Fibroblast of mammary gland (primary cell): Measurements from ENCODE around the gene GRM2.

Experiments
- DNase-seq: peaks from one replicate; pipeline ENCODE4 v3.0.0-alpha.2; 2010; ENCODE audit warnings: low read depth
- H3K4me3 ChIP-seq: 2 replicates; pipeline ENCODE4 v1.5.1; 2011; ENCODE audit warnings: low read depth, mild to moderate bottlenecking, low read length, moderate library complexity; ENCODE audit not compliant: control insufficient read depth
- TF ChIP-seq, protein P1 (sequence below): conservative IDR thresholded peaks from 2 replicates; pipeline ENCODE4 v1.5.1; 2011; ENCODE audit warnings: low read depth, low read length, inconsistent platforms; ENCODE audit not compliant: control insufficient read depth, insufficient read depth

The GRM2 gene

GRCh38 chr3:51718547-51719409 lies 11.9 kb downstream of the GRM2 start:
- TF ChIP-seq, protein P1, sequence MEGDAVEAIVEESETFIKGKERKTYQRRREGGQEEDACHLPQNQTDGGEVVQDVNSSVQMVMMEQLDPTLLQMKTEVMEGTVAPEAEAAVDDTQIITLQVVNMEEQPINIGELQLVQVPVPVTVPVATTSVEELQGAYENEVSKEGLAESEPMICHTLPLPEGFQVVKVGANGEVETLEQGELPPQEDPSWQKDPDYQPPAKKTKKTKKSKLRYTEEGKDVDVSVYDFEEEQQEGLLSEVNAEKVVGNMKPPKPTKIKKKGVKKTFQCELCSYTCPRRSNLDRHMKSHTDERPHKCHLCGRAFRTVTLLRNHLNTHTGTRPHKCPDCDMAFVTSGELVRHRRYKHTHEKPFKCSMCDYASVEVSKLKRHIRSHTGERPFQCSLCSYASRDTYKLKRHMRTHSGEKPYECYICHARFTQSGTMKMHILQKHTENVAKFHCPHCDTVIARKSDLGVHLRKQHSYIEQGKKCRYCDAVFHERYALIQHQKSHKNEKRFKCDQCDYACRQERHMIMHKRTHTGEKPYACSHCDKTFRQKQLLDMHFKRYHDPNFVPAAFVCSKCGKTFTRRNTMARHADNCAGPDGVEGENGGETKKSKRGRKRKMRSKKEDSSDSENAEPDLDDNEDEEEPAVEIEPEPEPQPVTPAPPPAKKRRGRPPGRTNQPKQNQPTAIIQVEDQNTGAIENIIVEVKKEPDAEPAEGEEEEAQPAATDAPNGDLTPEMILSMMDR: peak; percentile 80
- H3K4me3 ChIP-seq: no peak overlapping the region
- peak; percentile 55 for DNase-seq

DNA sequence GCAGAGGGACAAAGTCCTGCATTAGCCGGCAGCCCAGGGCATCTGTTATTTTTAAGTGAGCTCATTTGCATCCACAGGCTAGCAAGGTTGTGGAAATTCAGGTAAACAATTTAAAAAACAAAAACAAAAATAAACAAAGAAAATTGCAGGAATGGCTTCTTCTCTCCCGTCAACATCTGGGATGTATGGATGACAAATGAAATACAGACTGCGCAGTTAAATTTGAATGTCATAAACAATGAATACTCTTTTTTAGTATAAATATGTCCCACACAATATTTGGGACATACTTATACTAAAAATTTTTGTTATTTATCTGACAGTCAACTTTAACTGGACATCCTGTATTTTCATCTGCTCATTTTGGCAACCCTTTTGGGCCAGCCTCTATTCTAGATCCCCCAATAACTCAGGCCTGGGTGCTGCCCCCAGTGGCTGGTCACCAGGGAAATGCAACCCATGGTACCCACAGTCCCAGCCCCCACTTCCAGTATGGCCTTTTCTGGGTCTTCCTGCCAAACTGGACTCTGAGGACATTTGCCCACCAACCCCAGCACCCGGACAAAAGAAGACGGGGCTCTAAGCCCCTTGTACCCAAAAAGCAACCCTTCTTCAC lies 12.7 kb downstream of the GRM2 start:
- no peak overlapping the region for H3K4me3 ChIP-seq
- TF ChIP-seq, protein P1: no peak
- no peak for DNase-seq

- no peak overlapping the region for H3K4me3 ChIP-seq
- TF ChIP-seq, protein P1: no peak
- no peak for DNase-seq
These were observed 13.6 kb downstream of the GRM2 start for GRCh38 chr3:51720292-51721061.

DNA sequence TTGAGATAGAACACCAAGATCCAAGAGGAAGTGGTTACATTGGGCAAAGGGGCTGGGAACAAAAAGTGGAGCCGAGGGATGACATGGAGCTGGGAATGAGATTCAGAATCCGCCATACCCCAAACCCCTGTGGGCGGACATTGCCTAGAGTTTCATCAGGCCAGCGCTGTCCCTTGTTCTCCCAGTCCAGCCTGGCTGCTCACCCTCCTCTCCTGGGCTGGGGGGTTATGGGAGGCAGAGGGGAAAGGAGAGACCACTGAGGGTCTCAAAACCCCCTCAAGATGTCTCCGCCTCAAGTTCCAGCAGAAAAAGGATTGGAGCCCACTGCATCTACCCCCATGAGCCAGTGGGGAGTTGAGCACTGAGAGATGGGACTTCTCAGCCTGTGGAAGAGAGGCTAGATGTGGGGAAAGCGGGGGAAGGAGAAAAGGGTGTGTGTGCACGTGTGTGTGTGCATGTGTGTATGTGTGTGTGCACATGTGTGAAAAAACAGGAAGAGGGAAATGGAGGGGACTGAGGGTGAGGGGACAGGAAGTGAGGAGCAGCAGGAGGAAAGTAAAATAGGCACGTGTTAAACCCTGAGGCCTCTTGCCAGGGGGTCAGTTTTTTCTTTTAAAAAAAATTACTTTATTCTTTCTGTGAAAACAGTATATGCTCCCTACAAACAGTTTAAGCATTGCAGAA lies 14.3 kb downstream of the GRM2 start:
- H3K4me3 ChIP-seq: no peak overlapping the region
- TF ChIP-seq, protein P1: no peak
- no peak for DNase-seq

GRCh38 chr3:51722362-51722761 lies 15.5 kb downstream of the GRM2 start:
- TF ChIP-seq, protein P1: no peak
- no peak for DNase-seq
- no peak overlapping the region for H3K4me3 ChIP-seq

DNA sequence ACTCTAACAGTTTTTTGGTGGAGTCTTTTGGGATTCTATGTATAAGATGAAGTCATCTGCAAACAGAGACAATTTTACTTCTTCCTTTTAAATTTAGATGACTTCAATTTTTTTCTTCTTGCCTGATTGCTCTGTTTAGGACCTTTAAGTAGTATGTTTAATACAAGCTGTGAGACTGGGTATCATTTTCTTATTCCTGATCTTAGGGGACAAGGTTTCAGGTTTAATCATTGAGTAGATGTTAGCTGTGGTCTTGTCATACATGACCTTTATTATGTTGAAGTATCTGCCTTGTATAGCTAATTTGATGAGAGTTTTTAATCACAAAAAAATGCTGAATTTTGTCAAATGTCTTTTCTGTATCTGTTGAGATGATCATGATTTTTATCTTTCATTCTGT lies 20.6 kb downstream of the GRM2 start:
- H3K4me3 ChIP-seq: no peak overlapping the region
- TF ChIP-seq, protein P1: no peak
- DNase-seq: no peak
